ENCODE data around the gene CMPK2.

DNA sequence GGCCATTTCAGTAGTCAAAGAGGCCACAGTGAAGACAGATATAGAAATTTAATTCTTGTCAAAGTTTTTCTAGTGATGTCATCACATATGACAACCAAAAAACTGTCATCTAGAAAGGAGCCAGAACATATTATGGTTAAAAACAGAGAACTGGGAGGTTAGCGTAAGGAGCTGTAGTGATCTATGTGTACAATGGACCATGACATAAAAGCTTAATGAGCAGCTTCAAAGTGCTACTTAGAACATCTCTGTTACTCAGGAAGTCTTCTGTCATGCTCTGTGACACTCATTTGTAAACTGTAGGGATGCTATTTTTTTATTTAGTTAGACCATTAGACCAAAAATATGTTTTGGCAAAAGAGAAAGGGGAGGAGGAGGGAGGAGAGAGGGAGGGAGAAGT lies 57.3 kb downstream of the CMPK2 start:
- no peak for TF ChIP-seq EP300 (IDR thresholded peaks at IDR 0.05)
- no peak for TF ChIP-seq POLR2A (IDR thresholded peaks at IDR 0.05)

All from gastroesophageal sphincter (tissue), 2 donors.